IMR-90 (cell line): ENCODE data around the gene FAM76A. TPM values are rescaled to one million over a fixed set of nuclear protein-coding genes. Genes with fewer than 3 reads are reported as not detected.

ENCODE experiments used
- ATAC-seq: fragments of 200-7000 bp; cut with Tn5 transposase; 2 replicates; pipeline ENCODE4 v1.9.1; 2020; ENCODE audit warnings: low read depth, mild to moderate bottlenecking, moderate library complexity
- BruUV-seq: library from RNA; stranded (reverse); fragments of 400-500 nt; replicated peaks from 2 replicates; lab custom pipeline; 2021; lab: Mats Ljungman, UMichigan
- CTCF ChIA-PET: fragments of 300-600 bp; formaldehyde crosslinking; extraction: SDS; loops from one replicate; lab custom pipeline; 2021; ENCODE audit warnings: antibody characterized with exemption; lab: Yijun Ruan, JAX
- POLR2A ChIA-PET: fragments of 300-600 bp; sonication (Branson Sonifier 250); formaldehyde crosslinking; loops from one replicate; lab custom pipeline; 2022; ENCODE audit warnings: antibody characterized with exemption; ENCODE audit not compliant: unreplicated experiment; lab: Charles Lee
- DNase-seq: peaks from one replicate; pipeline ENCODE4 v3.0.0; 2013
- H2AFZ ChIP-seq: replicated peaks from 2 replicates; pipeline ENCODE3; 2013; ENCODE audit warnings: low read length, mild to moderate bottlenecking; ENCODE audit not compliant: poor library complexity
- H2AK5ac ChIP-seq: 2 replicates; pipeline ENCODE4 v1.6.1; 2013; ENCODE audit warnings: low read depth, low read length, inconsistent platforms
- H2AK9ac ChIP-seq: replicated peaks from 2 replicates; pipeline ENCODE3; 2013; ENCODE audit warnings: mild to moderate bottlenecking, low read depth, low read length, moderate library complexity; ENCODE audit not compliant: poor library complexity
- H2BK120ac ChIP-seq: 2 replicates; pipeline ENCODE4 v1.6.1; 2013; ENCODE audit warnings: low read depth, low read length, inconsistent platforms
- H2BK15ac ChIP-seq: 3 replicates; pipeline ENCODE4 v1.6.1; 2013; ENCODE audit warnings: low read depth, low read length, inconsistent platforms
- H2BK20ac ChIP-seq: 2 replicates; pipeline ENCODE4 v1.6.1; 2013; ENCODE audit warnings: low read depth, mild to moderate bottlenecking, inconsistent platforms, low read length, moderate library complexity
- H2BK5ac ChIP-seq: 2 replicates; pipeline ENCODE4 v1.6.1; 2013; ENCODE audit warnings: mild to moderate bottlenecking, low read depth, low read length, inconsistent platforms; ENCODE audit not compliant: poor library complexity, severe bottlenecking
- H3K14ac ChIP-seq: replicated peaks from 2 replicates; pipeline ENCODE4 v1.6.1; 2013; ENCODE audit warnings: low read depth, low read length, inconsistent platforms
- H3K18ac ChIP-seq: 2 replicates; pipeline ENCODE4 v1.6.1; 2013; ENCODE audit warnings: low read depth, low read length, control low read depth
- H3K23ac ChIP-seq: 2 replicates; pipeline ENCODE4 v1.6.1; 2013; ENCODE audit warnings: low read depth, low read length, inconsistent platforms
- H3K27ac ChIP-seq: 2 replicates; pipeline ENCODE4 v1.5.1; 2013; ENCODE audit warnings: mild to moderate bottlenecking, control low read depth, low read length; ENCODE audit not compliant: insufficient read depth
- H3K27me3 ChIP-seq: 2 replicates; pipeline ENCODE4 v1.6.1; 2013; ENCODE audit warnings: low read length; ENCODE audit not compliant: control insufficient read depth, insufficient read depth
- H3K36me3 ChIP-seq: 2 replicates; pipeline ENCODE4 v1.6.1; 2013; ENCODE audit warnings: low read length, mixed read lengths; ENCODE audit not compliant: control insufficient read depth, insufficient read depth
- H3K4ac ChIP-seq: 2 replicates; pipeline ENCODE4 v1.6.1; 2013; ENCODE audit warnings: low read depth, low read length, inconsistent platforms
- H3K4me1 ChIP-seq: 2 replicates; pipeline ENCODE4 v1.6.1; 2013; ENCODE audit warnings: low read length, mixed read lengths; ENCODE audit not compliant: control insufficient read depth, insufficient read depth
- H3K4me2 ChIP-seq: 2 replicates; pipeline ENCODE4 v1.6.1; 2013; ENCODE audit warnings: low read depth, mild to moderate bottlenecking, control low read depth, low read length, moderate library complexity
- H3K4me3 ChIP-seq: 2 replicates; pipeline ENCODE4 v1.5.1; 2013; ENCODE audit warnings: low read depth, mild to moderate bottlenecking, control low read depth, low read length, moderate library complexity; ENCODE audit not compliant: insufficient read depth
- H3K56ac ChIP-seq: 2 replicates; pipeline ENCODE4 v1.6.1; 2013; ENCODE audit warnings: low read length, inconsistent platforms; ENCODE audit not compliant: insufficient read depth; ENCODE audit errors: extremely low read depth
- H3K79me1 ChIP-seq, 2 experiments: 2 replicates each; pipeline ENCODE4 v1.6.1; 2013; ENCODE audit warnings: low read length in 2 of 2, inconsistent platforms in 1 of 2, low read depth in 1 of 2
- H3K9ac ChIP-seq: 2 replicates; pipeline ENCODE4 v1.6.1; 2013; ENCODE audit warnings: low read depth, low read length, control low read depth
- H3K9me1 ChIP-seq: 2 replicates; pipeline ENCODE4 v1.6.1; 2013; ENCODE audit warnings: low read length, inconsistent platforms; ENCODE audit not compliant: insufficient read depth
- H3K9me3 ChIP-seq: 2 replicates; pipeline ENCODE4 v1.6.1; 2013; ENCODE audit warnings: low read length; ENCODE audit not compliant: control insufficient read depth, insufficient read depth
- H4K20me1 ChIP-seq: 2 replicates; pipeline ENCODE4 v1.6.1; 2013; ENCODE audit warnings: low read length, inconsistent platforms; ENCODE audit not compliant: insufficient read depth
- H4K5ac ChIP-seq: 2 replicates; pipeline ENCODE4 v1.6.1; 2013; ENCODE audit warnings: mild to moderate bottlenecking, low read depth, low read length, control low read depth
- H4K8ac ChIP-seq, 2 experiments: 2 replicates each; pipeline ENCODE4 v1.6.1; 2013; ENCODE audit warnings: low read depth in 2 of 2, low read length in 2 of 2, control low read depth in 1 of 2, inconsistent platforms in 1 of 2
- H4K91ac ChIP-seq: 2 replicates; pipeline ENCODE4 v1.6.1; 2013; ENCODE audit warnings: low read depth, low read length, inconsistent platforms; ENCODE audit not compliant: insufficient read depth
- MAZ ChIP-seq: IDR thresholded peaks from 2 replicates; pipeline ENCODE4 v1.6.1; 2012; ENCODE audit warnings: low read depth, mild to moderate bottlenecking, low read length, improper control_type of control experiment, moderate library complexity, borderline replicate concordance
- POLR2A ChIP-seq: IDR thresholded peaks from 2 replicates; pipeline ENCODE4 v1.6.1; 2012; ENCODE audit warnings: mild to moderate bottlenecking, low read depth, low read length
- WGBS, 2 experiments: methylation state at CpG; one replicate each; pipeline versions ENCODE4 v1.1.5 to v1.1.7; 2013; ENCODE audit warnings: missing lambda C conversion rate in 2 of 2; ENCODE audit not compliant: insufficient read length in 1 of 2; ENCODE audit errors: extremely low coverage in 2 of 2; 5-methylcytosine and 5-hydroxymethylcytosine counted together
- dilution Hi-C: fragments of 300-500 bp; cut with HindIII; formaldehyde crosslinking; loops from one replicate; pipeline ENCODE4 v1.14.3; 2018; ENCODE audit warnings: low sequenced_read_pairs; ENCODE audit not compliant: unreplicated experiment
- in situ Hi-C: fragments of 300-500 bp; cut with MboI; formaldehyde crosslinking; loops from 3 replicates; pipeline ENCODE4 v1.14.3; 2019; ENCODE audit warnings: low sequenced_read_pairs, inconsistent platforms, mixed read lengths
- intact Hi-C: fragments of 100-400 bp; cut with micrococcal nuclease; formaldehyde crosslinking; loops from 2 replicates; pipeline ENCODE4 v1.10.0; 2022
- polyA plus RNA-seq, 3 experiments: library from polyadenylated mRNA; depleted of rRNA; stranded (reverse); fragments of >200 nt; gene quantifications; 2 replicates each; pipeline ENCODE4 v1.2.3, GENCODE V29; 2012; ENCODE audit warnings: low replicate concordance in 1 of 3
- total RNA-seq: library from RNA; depleted of rRNA; stranded (reverse); fragments of >200 nt; gene quantifications from 2 replicates; pipeline ENCODE4 v1.2.3, GENCODE V29; 2012

FAM76A gene
- total and polyA plus RNA-seq, 2 of the 4 experiments (the other 2 are of a cell fraction): 2.3 to 10.0 TPM

GRCh38 chr1:27716262-27716895 lies 9.4 kb upstream of the FAM76A start:
- Histone ChIP-seq H4K8ac (no peak overlapping the region), H3K4ac (no peak overlapping the region), H2AK9ac (no peak overlapping the region), H2AK5ac (no peak overlapping the region), H3K9me1 (no peaks in the 10 kb centered on the region), H3K18ac (no peak overlapping the region), H4K20me1 (no peaks in the 10 kb centered on the region), H3K56ac (no peak overlapping the region), H3K14ac (no peak overlapping the region), H3K4me3 (no peak overlapping the region), H2AFZ (no peak overlapping the region), H3K27me3 (peaks cover 25% of the 10 kb centered on the region), H3K4me2 (no peak overlapping the region), H3K23ac (no peak overlapping the region), H3K9ac (no peak overlapping the region), H2BK20ac (no peak overlapping the region), H4K5ac (no peak overlapping the region), H3K36me3 (no peaks in the 10 kb centered on the region), H2BK120ac (no peak overlapping the region), H3K79me1 (no peaks in the 10 kb centered on the region), H3K4me1 (no peaks in the 10 kb centered on the region), H2BK15ac (no peak overlapping the region), H3K27ac (no peak overlapping the region), H3K9me3 (peaks cover 9% of the 10 kb centered on the region), H2BK5ac (no peak overlapping the region), H4K91ac (no peak overlapping the region)
- dilution Hi-C loops: no loop called here
- POLR2A ChIA-PET: no interaction called here
- no TSS peak for BruUV-seq
- in situ Hi-C loops: no loop called here
- intact Hi-C loops: no loop called here
- 0% methylated on average over 1 of the region's 2 CpGs; no CpG with 5 or more reads in 1 of the 2 experiments for WGBS, 2 experiments
- DNase-seq (no peak), ATAC-seq (no peak)
- no peak for TF ChIP-seq POLR2A
- no peak for TF ChIP-seq MAZ
- CTCF ChIA-PET: no interaction called here
